ENCODE data around the gene ZFAND3.

DNA sequence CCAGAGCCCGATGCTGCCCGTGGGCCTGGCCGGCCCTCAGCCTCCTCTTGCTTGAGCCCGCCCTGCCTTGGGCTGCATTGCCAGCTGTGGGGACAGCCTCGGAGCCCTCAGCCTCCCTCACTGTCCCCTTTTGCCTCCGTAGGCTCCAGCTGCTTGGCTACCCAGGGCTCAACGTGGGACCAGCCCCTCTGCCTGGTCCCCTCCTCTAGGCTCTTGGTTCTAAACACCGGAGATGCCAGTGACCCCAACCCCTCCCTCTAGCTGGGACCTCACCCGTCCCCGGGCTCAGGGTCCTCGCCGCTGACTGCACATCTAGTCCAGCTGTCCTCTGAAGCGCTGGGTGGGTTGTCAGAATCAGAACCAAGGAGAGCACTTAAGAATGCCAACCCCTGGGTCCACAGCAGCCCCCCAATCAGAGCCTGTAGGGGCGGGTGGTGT, 345.2 kb downstream of the ZFAND3 start:
- TF ChIP-seq CTCF (IDR thresholded peaks at IDR 0.05) (no peak), POLR2A (IDR thresholded peaks at IDR 0.05) (no peak)
